ENCODE data around the gene FKBP9.

DNA sequence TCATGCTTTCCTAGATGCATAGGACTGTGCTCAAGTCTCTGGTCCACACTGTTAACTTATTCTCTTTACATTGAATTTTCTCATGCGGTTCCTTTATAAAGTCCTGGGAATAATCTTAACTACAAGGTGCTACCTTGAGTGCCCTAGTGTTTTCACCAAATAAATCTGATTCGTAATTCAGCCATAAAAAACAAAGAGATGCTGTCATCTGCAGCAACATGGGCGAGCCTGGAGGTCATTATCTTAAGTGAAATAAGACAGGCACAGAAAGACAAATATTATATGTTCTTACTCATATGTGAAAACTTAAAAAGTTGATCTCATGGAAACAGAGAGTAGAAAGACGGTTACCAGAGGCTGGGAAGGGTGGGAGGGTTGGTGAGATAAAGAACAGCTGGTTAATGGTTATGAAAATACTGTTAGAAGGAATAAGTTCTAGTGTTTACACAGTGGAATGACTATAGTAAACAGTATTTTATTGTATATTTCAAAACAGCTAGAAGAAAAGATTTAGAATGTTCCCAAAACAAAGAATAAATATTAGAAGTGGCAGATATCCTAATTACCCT is 67.0 kb downstream of the FKBP9 start:
- no peak for TF ChIP-seq EZH2 (IDR thresholded peaks at IDR 0.05; ENCODE audit: borderline replicate concordance, low read depth, low read length, poor library complexity, severe bottlenecking)
- TF ChIP-seq, protein P1, sequence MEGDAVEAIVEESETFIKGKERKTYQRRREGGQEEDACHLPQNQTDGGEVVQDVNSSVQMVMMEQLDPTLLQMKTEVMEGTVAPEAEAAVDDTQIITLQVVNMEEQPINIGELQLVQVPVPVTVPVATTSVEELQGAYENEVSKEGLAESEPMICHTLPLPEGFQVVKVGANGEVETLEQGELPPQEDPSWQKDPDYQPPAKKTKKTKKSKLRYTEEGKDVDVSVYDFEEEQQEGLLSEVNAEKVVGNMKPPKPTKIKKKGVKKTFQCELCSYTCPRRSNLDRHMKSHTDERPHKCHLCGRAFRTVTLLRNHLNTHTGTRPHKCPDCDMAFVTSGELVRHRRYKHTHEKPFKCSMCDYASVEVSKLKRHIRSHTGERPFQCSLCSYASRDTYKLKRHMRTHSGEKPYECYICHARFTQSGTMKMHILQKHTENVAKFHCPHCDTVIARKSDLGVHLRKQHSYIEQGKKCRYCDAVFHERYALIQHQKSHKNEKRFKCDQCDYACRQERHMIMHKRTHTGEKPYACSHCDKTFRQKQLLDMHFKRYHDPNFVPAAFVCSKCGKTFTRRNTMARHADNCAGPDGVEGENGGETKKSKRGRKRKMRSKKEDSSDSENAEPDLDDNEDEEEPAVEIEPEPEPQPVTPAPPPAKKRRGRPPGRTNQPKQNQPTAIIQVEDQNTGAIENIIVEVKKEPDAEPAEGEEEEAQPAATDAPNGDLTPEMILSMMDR (conservative IDR thresholded peaks at IDR 0.05; ENCODE audit: low read depth, low read length), result no peak
